Measurements from ENCODE around the gene CRISP2.

DNA sequence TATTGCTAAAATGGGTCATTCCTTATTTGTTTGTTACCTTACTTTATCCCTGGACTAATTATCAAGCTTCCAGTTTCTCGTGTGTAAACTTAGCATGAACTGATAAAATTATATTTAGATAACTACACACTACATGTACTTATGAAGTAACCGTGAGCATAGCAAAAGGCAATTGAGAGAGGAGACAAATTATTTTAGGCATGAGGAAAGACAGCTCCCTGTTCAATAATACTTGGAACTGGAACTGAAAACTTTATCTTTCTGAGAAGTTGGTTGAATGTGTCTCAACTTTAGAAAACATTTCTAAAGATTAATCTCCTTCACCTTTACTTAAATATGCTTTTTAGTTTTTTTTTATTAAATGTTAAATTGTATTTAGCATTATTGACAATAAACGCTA, 19.4 kb upstream of the CRISP2 start:
- TF ChIP-seq, protein P1, sequence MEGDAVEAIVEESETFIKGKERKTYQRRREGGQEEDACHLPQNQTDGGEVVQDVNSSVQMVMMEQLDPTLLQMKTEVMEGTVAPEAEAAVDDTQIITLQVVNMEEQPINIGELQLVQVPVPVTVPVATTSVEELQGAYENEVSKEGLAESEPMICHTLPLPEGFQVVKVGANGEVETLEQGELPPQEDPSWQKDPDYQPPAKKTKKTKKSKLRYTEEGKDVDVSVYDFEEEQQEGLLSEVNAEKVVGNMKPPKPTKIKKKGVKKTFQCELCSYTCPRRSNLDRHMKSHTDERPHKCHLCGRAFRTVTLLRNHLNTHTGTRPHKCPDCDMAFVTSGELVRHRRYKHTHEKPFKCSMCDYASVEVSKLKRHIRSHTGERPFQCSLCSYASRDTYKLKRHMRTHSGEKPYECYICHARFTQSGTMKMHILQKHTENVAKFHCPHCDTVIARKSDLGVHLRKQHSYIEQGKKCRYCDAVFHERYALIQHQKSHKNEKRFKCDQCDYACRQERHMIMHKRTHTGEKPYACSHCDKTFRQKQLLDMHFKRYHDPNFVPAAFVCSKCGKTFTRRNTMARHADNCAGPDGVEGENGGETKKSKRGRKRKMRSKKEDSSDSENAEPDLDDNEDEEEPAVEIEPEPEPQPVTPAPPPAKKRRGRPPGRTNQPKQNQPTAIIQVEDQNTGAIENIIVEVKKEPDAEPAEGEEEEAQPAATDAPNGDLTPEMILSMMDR (IDR thresholded peaks at IDR 0.05): no peak
- TF ChIP-seq POLR2A (IDR thresholded peaks at IDR 0.05): no peak
